BE2C (cell line): ENCODE data around the gene SLC35A4.

Source experiments
- DNase-seq: peaks from one replicate; pipeline ENCODE4 v3.0.0-alpha.2; 2020
- H3K27me3 ChIP-seq: fragments of 250-450 bp; sonication (Bioruptor Pico); 2 replicates; pipeline ENCODE4 v1.5.1; 2020; ENCODE audit warnings: mild to moderate bottlenecking
- H3K36me3 ChIP-seq: fragments of 250-450 bp; sonication (Bioruptor Pico); 2 replicates; pipeline ENCODE4 v1.5.1; 2020; ENCODE audit warnings: mild to moderate bottlenecking
- H3K4me1 ChIP-seq: fragments of 250-450 bp; sonication (Bioruptor Pico); 2 replicates; pipeline ENCODE4 v1.5.1; 2020
- H3K4me3 ChIP-seq: 2 replicates; pipeline ENCODE4 v1.5.1; 2011; ENCODE audit warnings: low read depth, low read length
- H3K9me3 ChIP-seq: fragments of 250-450 bp; sonication (Bioruptor Pico); 2 replicates; pipeline ENCODE4 v1.5.1; 2020
- CTCF ChIP-seq: IDR thresholded peaks from 2 replicates; pipeline ENCODE4 v1.5.1; 2012; ENCODE audit warnings: mild to moderate bottlenecking, low read depth, low read length

SLC35A4 gene

GRCh38 chr5:140608722-140609121, 44.1 kb downstream of the SLC35A4 start:
- no peaks in the 10 kb centered on the region for H3K9me3 ChIP-seq
- H3K4me3 ChIP-seq, result no peak overlapping the region
- no peaks in the 10 kb centered on the region for H3K4me1 ChIP-seq
- no peak for TF ChIP-seq CTCF
- no peaks in the 10 kb centered on the region for H3K36me3 ChIP-seq
- no peaks in the 10 kb centered on the region for H3K27me3 ChIP-seq
- DNase-seq, result no peak

GRCh38 chr5:140609126-140609525, 44.5 kb downstream of the SLC35A4 start:
- no peaks in the 10 kb centered on the region for H3K4me1 ChIP-seq
- H3K36me3 ChIP-seq, result no peaks in the 10 kb centered on the region
- H3K27me3 ChIP-seq, result no peaks in the 10 kb centered on the region
- H3K4me3 ChIP-seq, result no peak overlapping the region
- no peak for DNase-seq
- H3K9me3 ChIP-seq, result no peaks in the 10 kb centered on the region
- no peak for TF ChIP-seq CTCF

GRCh38 chr5:140611020-140611521, 46.4 kb downstream of the SLC35A4 start:
- H3K4me3 ChIP-seq, result no peak overlapping the region
- H3K4me1 ChIP-seq, result no peaks in the 10 kb centered on the region
- DNase-seq, result no peak
- TF ChIP-seq CTCF, result no peak
- H3K9me3 ChIP-seq, result no peaks in the 10 kb centered on the region
- H3K36me3 ChIP-seq, result no peaks in the 10 kb centered on the region
- no peaks in the 10 kb centered on the region for H3K27me3 ChIP-seq
